Lower leg skin (tissue), 3 donors: Measurements from ENCODE around the gene IP6K3.

Source experiments
- POLR2A ChIP-seq, 2 donors: fragments of 450-650 bp; IDR thresholded peaks; one replicate each; pipeline ENCODE4 v1.6.1; 2016 to 2017; ENCODE audit warnings: antibody characterized with exemption in 2 of 2, mild to moderate bottlenecking in 1 of 2, moderate library complexity in 1 of 2
- TF ChIP-seq, protein P1 (sequence below), 3 donors: fragments of 450-650 bp; IDR thresholded peaks; one replicate each; pipeline ENCODE4 v1.5.1; 2016; ENCODE audit warnings: antibody characterized with exemption in 3 of 3, mild to moderate bottlenecking in 3 of 3, moderate library complexity in 2 of 3

DNA sequence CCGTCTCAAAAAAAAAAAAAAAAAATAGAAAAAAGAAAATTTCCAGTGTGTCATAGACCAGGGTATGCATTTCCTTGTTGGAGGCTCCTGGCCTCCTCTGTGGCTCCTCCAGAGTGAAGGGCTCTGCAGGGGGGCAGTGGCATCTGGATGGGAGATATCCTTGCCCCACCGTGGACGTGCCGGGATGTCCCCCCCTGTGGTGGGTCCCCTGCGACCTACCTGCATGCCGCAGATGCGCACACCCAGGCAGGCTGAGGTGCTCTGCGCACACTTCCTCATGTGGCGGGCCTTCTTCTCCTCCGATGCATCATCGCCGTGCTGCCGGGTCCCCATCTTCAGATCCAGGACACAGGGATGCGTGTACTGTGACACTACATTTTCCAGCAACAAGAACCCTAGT, 21.5 kb downstream of the IP6K3 start:
- no peak for TF ChIP-seq POLR2A (IDR thresholded peaks at IDR 0.05)
- TF ChIP-seq, protein P1, sequence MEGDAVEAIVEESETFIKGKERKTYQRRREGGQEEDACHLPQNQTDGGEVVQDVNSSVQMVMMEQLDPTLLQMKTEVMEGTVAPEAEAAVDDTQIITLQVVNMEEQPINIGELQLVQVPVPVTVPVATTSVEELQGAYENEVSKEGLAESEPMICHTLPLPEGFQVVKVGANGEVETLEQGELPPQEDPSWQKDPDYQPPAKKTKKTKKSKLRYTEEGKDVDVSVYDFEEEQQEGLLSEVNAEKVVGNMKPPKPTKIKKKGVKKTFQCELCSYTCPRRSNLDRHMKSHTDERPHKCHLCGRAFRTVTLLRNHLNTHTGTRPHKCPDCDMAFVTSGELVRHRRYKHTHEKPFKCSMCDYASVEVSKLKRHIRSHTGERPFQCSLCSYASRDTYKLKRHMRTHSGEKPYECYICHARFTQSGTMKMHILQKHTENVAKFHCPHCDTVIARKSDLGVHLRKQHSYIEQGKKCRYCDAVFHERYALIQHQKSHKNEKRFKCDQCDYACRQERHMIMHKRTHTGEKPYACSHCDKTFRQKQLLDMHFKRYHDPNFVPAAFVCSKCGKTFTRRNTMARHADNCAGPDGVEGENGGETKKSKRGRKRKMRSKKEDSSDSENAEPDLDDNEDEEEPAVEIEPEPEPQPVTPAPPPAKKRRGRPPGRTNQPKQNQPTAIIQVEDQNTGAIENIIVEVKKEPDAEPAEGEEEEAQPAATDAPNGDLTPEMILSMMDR (IDR thresholded peaks at IDR 0.05) = no peak
